GM18520 (cell line): Measurements from ENCODE around the gene RPL7L1.
"Not testable (repeated sequence)": the region's sequence is repeated elsewhere in the genome, so short reads cannot be mapped to it uniquely, and the experiment has no call there.

ENCODE experiments used
- ATAC-seq: cut with Tn5 transposase; IDR thresholded peaks from one replicate; pipeline ENCODE4 v1.9.1; 2021; ENCODE audit not compliant: unreplicated experiment

RPL7L1 gene

GRCh38 chr6:42879372-42880239, at the start of gene RPL7L1:
RPL7L1 (plus strand) TSS chr6:42879616; CDS start chr6:42879911, 295 bp downstream.
- peak; percentile 80 for ATAC-seq

DNA sequence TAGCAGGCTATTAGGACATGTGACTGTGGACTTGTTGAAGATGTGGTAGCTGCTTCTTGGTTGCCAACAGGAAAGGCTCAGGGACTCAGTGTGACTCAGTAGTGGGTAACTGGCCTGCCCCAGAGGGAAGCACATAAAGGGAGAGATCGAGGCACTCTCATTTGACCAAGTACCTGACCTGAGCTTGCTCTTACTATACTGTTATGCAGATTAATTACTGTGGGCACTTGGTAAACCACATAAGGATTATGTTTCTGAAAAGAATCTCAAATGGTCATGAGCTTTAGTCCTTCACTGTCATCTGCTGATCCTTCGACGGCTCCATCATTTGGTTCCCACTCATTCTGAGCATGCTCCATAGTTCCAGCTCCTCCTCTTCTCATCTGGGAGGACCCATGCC, 48.2 kb upstream of the RPL7L1 start:
- ATAC-seq: no peak

- no peak for ATAC-seq
Measured at GRCh38 chr6:42834056-42834455, 45.4 kb upstream of the RPL7L1 start.

DNA sequence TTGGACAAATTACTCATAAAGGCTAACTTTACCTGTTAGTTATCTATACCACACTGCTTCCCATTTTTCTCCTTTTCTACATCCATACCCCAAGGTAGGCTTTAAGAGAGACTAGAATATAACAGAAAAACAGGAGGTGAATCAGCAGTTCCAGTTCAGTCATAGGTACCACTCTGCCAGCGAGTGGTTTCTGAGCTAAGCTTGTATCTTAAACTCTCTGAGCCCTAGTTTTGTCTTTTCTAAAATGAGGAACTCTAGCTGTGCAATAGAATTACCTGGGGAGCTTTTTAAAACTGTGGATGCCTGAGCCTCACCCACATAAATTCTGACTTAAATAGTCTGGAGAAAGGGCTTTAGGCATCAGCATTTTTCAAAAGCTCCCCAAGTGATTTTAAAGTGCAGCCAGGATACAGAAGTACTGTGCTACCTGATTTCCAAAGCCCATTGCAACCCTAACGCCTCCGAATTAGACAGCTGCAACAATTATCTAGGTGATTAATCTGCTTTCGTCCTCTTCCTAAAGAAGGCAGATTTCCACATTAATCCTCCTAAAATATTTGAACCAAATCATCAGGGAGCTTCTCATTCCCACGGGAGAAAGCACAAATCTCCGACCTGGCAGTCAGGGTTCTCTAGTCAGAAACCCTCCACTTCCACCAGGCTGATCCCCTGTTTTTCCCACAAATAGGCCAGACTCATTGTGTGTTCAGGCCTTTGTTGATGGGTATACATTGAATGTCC, 37.4 kb upstream of the RPL7L1 start:
- no peak for ATAC-seq

DNA sequence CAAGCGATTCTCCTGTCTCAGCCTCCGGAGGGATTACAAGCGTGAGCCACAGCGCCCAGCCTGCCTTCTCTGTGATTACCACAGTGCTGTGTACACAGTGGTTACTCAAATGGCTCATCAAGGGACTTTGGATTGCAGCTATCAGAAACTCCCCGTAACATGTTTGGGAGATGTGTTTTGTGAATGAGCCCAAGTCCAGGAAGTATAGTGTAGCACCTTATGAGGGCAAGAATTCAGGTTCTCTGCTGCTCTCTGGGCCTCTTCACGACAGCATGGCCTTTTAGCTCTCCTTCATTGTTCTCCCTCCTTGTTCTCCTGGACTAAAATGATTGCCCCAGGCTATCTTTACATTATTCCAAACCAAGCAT, 34.1 kb upstream of the RPL7L1 start:
- no peak for ATAC-seq

DNA sequence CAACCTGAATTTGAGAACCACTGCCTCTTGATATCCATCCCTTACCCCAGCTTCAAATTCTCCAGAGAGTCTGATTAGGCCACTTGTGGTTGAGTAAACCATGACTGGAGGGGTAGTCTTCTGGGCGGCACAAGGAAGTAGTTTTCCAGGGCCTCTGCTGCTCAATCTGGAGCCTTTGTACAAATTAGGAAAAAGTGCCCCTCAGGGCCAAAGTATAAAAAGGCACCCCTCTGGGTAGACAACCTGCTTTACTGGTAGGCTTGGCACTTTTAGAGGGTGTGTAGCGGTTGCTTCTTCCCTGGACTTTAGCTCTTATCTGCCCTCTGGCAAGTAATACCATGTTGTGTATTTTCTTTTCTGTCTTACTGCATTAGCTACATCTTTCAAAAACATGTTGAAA, 32.9 kb upstream of the RPL7L1 start:
- ATAC-seq: no peak

- ATAC-seq: no peak
Measured at GRCh38 chr6:42848700-42849099, 30.7 kb upstream of the RPL7L1 start.

DNA sequence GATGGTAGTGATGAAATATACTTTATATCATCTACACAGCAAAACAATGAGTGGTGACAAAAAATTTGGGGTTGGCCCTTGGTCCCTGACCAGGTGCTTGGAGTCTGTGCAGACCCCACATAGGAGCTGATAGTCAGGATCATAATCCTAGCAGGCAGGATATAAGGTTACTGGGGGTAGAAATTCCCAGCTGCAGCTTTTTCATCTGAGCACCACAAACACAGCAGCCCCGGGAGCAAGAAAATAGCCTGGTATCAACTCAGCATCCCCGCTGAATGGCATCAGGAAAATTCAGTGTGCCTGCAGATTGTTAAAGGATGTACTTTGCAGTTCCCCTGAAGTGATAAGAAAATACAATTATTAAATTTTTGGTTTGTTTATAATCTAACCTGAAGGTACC, 27.8 kb upstream of the RPL7L1 start:
- no peak for ATAC-seq

GRCh38 chr6:42860036-42860435, 19.4 kb upstream of the RPL7L1 start:
- no peak for ATAC-seq

- ATAC-seq: no peak
Measured at GRCh38 chr6:42860481-42860880, 18.9 kb upstream of the RPL7L1 start.

DNA sequence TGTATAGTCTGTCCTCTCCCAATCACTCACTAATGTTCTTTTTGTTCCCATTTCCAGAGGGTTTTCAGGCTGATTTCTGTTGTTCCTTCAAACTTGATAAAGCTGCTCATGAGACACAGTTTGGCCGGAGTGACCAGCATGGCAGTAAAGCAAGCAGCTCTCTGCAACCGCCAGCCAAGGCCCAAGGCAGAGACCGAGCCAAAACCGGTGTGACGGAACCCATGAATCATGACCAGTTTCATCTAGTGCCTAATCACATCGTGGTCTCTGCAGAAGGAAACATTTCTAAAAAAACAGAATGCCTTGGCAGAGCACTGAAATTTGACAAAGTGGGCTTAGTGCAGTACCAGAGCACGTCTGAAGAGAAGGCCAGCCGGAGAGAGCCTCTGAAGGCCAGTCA, 14.8 kb upstream of the RPL7L1 start:
- no peak for ATAC-seq

GRCh38 chr6:42870145-42870936, 9.1 kb upstream of the RPL7L1 start:
- ATAC-seq: no peak

DNA sequence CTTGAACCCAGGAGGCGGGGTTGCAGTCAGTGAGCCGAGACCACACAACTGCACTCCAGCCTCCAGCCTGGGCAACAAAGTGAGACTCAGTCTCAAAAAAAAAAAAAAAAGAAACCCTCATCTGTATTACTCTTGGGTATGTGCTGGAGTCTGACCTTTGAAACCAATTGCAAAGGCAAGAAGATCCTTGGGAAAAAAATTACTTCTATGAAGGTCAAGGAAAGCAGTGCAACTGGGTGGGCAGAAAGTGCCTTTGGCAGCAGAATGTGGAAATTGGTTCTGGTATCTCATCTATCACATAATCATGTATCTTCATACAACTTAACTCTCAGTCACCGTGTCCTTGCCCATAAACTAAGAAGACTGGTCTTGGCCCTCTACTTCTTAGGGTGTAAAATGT, 7.7 kb upstream of the RPL7L1 start:
- no peak for ATAC-seq

- ATAC-seq: no peak
Measured at GRCh38 chr6:42873313-42873712, 6.1 kb upstream of the RPL7L1 start.

DNA sequence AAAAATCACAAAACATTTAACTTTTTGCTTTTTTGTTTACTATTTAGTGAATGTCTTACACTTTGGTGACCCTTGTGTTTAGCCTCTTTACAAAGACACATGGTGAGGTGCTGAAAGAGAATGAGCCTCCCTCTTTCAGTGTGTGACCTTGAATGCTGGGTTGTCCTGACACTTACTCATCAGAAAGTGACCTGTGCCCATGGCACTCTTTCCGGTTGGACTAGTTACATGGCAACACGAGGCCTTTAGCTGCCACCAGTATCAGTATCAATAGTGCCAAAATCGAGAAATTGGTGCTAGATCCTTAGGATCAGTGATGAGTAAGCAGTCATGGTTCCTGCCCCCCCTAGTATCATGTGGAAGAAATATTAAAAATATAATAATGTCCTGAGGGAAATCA, 1.7 kb upstream of the RPL7L1 start:
- ATAC-seq: no peak

DNA sequence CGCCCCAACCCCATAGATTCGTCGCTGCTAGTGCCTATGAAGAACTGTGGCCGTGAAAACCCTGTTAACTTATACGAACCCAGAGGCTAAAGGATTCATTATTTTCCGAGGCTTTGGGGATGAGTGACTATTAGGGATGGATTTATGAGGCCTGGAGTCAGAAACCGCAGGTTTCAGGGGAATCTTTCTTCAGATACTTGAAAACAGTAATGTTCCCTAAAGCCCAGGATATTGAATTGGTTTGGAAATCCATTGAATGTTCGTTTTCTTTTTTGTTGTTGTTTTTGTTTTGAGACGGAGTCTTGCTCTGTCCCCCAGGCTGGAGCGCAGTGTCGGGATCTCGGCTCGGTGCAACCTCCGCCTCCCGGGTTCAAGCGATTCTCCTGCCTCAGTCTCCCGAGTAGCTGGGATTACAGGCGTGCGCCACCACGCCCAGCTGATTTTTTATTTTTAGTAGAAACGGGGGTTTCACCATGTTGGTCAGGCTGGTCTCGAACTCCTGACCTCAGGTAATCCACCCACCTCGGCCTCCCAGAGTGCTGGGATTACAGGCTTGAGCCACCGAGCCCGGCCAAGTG, 913 bp downstream of the RPL7L1 start:
- not testable (repeated sequence) for ATAC-seq

DNA sequence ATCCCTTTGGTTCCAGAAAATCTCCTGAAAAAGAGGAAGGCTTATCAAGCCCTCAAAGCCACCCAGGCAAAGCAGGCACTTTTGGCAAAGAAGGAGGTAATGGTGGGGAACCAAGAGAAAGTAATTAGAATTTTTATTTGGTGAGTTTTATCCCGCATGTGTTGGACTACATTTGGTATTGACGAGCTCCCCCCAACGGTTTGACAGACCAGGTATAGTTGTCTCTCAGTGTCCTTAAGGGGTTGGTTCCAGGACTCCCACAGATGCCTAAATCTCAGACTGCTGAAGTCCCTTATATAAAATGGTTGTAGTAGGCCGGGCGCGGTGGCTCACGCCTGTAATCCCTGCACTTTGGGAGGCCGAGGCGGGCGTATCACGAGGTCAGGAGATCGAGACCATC, 1.5 kb downstream of the RPL7L1 start:
- ATAC-seq: not testable (repeated sequence)

DNA sequence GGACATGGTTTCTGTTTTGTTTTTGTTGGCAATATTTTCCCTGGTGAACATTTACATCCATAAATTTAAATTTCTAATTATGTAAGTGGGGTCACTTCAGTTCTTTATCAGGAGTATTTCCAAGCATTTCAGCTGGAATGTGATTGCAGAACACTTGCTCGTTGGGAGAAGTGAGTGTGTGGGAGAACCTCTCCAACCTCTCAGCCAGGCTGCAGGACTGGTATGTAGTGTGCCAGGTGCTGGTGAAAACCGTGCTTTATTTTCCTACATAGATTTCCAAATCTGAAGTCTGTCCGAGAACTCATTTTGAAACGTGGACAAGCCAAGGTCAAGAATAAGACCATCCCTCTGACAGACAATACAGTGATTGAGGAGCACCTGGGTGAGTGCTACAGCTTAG, 6.3 kb downstream of the RPL7L1 start:
- no peak for ATAC-seq

DNA sequence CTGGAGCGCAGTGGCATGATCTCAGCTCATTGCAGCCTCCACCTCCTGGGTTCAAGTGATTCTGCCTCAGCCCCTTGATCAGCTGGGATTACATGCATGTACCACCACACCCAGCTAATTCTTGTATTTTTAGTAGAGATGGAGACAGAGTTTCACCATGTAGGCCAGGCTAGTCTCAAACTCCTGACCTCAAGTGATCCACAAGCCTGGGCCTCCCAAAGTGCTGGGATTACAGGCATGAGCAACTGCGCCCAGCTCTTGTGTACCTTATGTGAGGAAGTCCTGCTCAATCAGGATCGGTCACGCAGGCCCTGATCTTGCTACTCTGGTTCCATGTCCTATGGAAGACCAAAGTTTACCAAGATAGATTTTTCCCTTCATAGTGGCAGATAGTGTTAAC, 8.8 kb downstream of the RPL7L1 start:
- not testable (repeated sequence) for ATAC-seq

DNA sequence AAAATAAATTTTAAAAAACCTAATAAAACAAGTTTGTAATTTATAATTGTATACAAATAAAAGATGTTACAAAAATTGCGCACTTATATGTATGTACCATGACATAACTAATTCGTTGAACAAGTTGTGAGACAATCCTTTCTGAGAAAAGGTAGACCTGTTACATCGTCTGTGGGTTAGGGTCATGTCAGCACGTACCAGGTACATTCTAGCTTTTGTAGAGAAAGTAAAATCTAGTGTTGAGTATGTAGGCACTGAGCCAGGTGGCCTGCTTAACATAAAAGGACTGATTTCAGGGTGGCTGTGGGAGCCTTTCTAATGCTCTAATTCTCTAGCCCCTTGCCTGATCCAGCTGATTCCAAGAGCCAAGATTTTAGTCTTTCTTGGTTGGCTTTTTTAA, 10.4 kb downstream of the RPL7L1 start:
- no peak for ATAC-seq
